H7 (cell line): ENCODE data around the gene PET117. TPM values are rescaled to one million over a fixed set of nuclear protein-coding genes. Genes with fewer than 3 reads are reported as not detected.
"Not testable (repeated sequence)": the region's sequence is repeated elsewhere in the genome, so short reads cannot be mapped to it uniquely, and the experiment has no call there.

Experiments
- DNase-seq: peaks from one replicate; pipeline ENCODE4 v3.0.0; 2012
- H3K27me3 ChIP-seq: 2 replicates; pipeline ENCODE4 v1.6.0; 2011; ENCODE audit warnings: mild to moderate bottlenecking, low read length; ENCODE audit not compliant: control insufficient read depth, insufficient read depth
- H3K36me3 ChIP-seq: replicated peaks from 2 replicates; pipeline ENCODE4 v1.5.1; 2011; ENCODE audit warnings: low read length; ENCODE audit not compliant: control insufficient read depth, insufficient read depth
- H3K4me3 ChIP-seq: 2 replicates; pipeline ENCODE4 v1.5.1; 2011; ENCODE audit warnings: low read depth, mild to moderate bottlenecking, control low read depth, low read length, moderate library complexity; ENCODE audit not compliant: insufficient read depth
- total RNA-seq: library from RNA; depleted of rRNA; stranded (reverse); fragments of >200 nt; shearing (Covaris generic); gene quantifications from 2 replicates; pipeline ENCODE4 v1.2.3, GENCODE V29; 2014; rRNA removed

PET117 gene, protein sequence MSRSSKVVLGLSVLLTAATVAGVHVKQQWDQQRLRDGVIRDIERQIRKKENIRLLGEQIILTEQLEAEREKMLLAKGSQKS
- total RNA-seq = 17.2 and 22.3 TPM in 2 replicates

GRCh38 chr20:18137412-18138265 lies at the start of gene PET117, which contains the start of gene KAT14:
Gene PET117 (plus strand): TSS chr20:18137863. CDS start chr20:18137956, 93 bp downstream.
Gene KAT14 (plus strand): TSS chr20:18137863. CDS start chr20:18142661, 4,798 bp downstream.
- Histone ChIP-seq H3K36me3 (peaks cover 5% of the 10 kb centered on the region), H3K4me3 (peak within 1 kb of the TSS; percentile 94), H3K27me3 (no peaks in the 10 kb centered on the region; the same call in 1 of the 2 replicates)
- DNase-seq = peak; percentile 92

DNA sequence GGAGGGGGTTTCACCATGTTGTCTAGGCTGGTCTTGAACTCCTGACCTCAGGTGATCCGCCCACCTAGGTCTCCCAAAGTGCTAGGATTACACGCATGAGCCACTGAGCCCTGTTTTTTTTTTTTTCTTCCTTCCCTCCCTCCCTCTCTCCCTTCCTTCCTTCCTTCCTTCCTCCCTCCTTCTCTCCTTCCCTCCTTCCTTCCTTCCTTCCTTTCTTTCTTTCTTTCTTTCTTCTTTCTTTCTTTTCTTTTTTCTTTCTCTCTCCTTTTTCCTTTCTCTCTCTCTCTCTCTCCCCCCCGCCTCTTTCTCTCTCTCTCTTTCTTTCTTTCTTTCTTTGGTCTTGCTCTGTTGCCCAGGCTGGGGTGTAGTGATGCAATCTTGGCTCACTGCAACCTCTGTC lies 49.4 kb upstream of the PET117 start:
- DNase-seq, H3K4me3 ChIP-seq, H3K36me3 ChIP-seq, H3K27me3 ChIP-seq: not testable (repeated sequence)

- H3K27me3 ChIP-seq, DNase-seq, H3K36me3 ChIP-seq, H3K4me3 ChIP-seq: not testable (repeated sequence)
Measured at GRCh38 chr20:18088841-18089240, 48.8 kb upstream of the PET117 start.

DNA sequence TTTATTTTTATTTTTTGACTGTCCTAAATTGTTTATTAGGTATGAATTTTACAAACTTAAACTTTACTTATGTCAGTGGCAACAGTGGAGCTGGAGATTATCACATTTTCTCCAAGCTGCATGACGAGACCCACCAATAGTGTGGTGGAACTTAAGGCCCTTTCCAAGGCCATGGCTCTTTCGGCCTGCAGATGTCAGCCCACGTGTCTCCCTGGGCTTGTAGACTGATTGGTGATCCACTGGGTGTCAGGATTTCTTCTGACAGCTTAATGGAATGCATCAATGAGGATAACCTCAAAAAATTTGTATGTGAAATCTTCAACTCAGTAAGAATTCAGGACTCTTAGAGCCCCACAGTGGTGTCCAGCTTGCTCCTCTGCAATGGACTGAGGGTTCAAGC lies 47.6 kb upstream of the PET117 start:
- Histone ChIP-seq H3K36me3 (no peaks in the 10 kb centered on the region), H3K27me3 (no peaks in the 10 kb centered on the region)
- no peak for DNase-seq

GRCh38 chr20:18090477-18090876 lies 47.2 kb upstream of the PET117 start:
- Histone ChIP-seq H3K27me3 (no peaks in the 10 kb centered on the region), H3K36me3 (no peaks in the 10 kb centered on the region), H3K4me3 (no peak overlapping the region)
- no peak for DNase-seq

More for the DNA sequence above, 47.6 kb upstream of the PET117 start:
- no peak overlapping the region for H3K4me3 ChIP-seq

DNA sequence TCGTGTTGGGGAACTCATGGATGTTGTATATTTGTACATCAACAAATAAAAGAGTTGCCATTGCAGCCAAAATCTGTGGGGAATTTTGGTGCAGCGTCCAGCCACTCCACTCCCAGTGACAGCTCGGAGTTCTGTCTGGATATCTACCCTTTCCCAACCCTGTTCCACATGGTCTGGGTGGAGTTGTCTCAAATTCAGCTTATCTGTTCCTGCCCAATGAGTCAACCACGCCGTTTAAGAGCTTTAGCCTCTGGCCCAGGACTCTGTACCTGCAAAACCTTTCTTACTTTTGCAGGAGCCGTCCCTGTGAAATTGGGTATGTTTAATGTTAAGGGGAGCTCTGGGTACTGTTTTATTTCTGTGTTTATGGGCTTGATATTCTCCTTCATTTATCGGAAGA lies 46.0 kb upstream of the PET117 start:
- Histone ChIP-seq H3K27me3 (no peaks in the 10 kb centered on the region), H3K4me3 (no peak overlapping the region), H3K36me3 (no peaks in the 10 kb centered on the region)
- no peak for DNase-seq

GRCh38 chr20:18092890-18093289 lies 44.8 kb upstream of the PET117 start:
- peak; percentile 47 for DNase-seq
- H3K4me3 ChIP-seq = no peak overlapping the region

DNA sequence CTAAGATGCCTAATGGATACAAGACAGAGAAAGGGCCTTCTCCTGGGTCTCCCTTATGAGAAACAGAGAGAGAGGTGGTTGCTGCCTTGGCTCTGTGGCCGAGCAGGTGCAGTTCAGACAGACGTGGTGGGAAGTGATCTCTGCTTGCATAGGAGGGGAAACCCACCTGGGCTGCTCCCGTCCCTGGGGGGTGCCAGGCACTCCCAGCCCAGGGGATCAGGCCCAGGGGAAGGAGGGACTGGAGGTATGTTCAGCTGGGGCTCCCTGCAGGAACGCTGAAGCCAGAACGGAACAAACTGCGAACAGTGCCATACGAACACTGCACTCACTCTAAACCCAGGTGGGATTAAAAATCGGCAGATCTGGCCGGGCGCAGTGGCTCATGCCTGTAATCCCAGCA lies 44.3 kb upstream of the PET117 start:
- Histone ChIP-seq H3K36me3 (no peaks in the 10 kb centered on the region), H3K4me3 (no peak overlapping the region), H3K27me3 (no peaks in the 10 kb centered on the region)
- no peak for DNase-seq

More at GRCh38 chr20:18092890-18093289, 44.8 kb upstream of the PET117 start:
- no peaks in the 10 kb centered on the region for H3K36me3 ChIP-seq
- no peaks in the 10 kb centered on the region for H3K27me3 ChIP-seq

GRCh38 chr20:18094191-18094590 lies 43.5 kb upstream of the PET117 start:
- no peak for DNase-seq
- Histone ChIP-seq H3K27me3 (no peaks in the 10 kb centered on the region), H3K4me3 (no peak overlapping the region), H3K36me3 (no peaks in the 10 kb centered on the region)

- H3K27me3 ChIP-seq, H3K4me3 ChIP-seq, DNase-seq, H3K36me3 ChIP-seq: not testable (repeated sequence)
Measured at GRCh38 chr20:18100569-18100968, 37.1 kb upstream of the PET117 start.

DNA sequence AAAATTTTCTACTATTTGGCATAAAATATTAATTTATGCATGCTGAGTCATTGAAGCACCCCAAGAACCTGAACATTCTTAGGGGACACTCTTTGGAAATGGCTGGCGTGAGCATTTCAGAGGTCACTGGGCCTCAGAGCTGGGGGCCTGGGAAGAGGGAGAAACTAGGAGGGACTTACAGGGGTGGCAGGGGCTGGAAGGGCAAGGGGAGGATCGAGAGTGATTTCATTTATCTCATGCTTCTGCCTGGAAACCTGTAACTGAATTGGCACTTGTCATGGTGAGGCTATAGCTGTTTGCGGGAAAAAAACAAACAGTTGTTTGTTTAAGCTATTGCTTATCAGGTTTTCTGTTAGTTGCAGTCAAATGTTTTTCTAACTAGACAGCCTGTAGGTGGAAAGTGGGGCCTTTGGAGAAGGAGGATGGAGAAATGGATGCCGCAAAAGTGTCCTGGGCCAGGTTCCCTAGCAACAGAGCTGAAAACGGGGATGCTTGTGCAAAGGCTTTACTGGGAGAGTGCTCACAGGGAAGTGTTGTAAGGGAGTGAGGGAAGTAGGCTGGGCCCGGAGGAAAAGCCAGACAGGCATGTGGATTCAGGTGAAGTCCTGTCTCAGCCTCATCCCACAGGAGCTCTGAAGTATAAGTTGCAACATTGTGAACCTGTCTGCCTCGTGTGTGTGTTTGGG lies 36.4 kb upstream of the PET117 start:
- no peak overlapping the region for H3K4me3 ChIP-seq
- H3K36me3 ChIP-seq = no peaks in the 10 kb centered on the region
- DNase-seq = peak; percentile 36
- H3K27me3 ChIP-seq = no peaks in the 10 kb centered on the region; the same call in 1 of the 2 replicates

DNA sequence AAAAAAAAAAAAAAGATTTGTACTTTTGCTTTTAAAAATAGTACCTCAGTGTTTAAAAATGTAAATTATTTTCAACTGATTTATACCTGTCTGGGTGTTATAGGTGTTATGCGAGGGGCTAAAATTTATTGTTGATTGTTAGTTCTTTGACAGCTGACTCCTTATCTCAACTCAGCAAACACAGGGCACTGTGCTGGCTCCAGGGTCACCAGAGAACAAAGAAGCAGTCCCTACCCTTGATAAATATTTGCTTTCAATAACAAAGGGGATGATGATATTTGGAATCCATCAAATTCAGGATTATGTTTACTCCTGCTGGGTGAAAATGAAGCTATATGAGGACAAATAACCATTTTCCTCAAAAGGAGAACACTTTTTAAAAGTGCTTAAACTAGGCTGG lies 34.2 kb upstream of the PET117 start:
- Histone ChIP-seq H3K4me3 (no peak overlapping the region), H3K27me3 (no peaks in the 10 kb centered on the region; the same call in 1 of the 2 replicates), H3K36me3 (no peaks in the 10 kb centered on the region)
- DNase-seq = no peak

- Histone ChIP-seq H3K36me3 (no peaks in the 10 kb centered on the region), H3K27me3 (no peaks in the 10 kb centered on the region; the same call in 1 of the 2 replicates), H3K4me3 (no peak overlapping the region)
- no peak for DNase-seq
Measured at GRCh38 chr20:18108326-18108725, 29.3 kb upstream of the PET117 start.

- H3K36me3 ChIP-seq, H3K4me3 ChIP-seq, H3K27me3 ChIP-seq, DNase-seq: not testable (repeated sequence)
Measured at GRCh38 chr20:18128574-18128973, 9.1 kb upstream of the PET117 start.

GRCh38 chr20:18132663-18133062 lies 5.0 kb upstream of the PET117 start:
- no peak for DNase-seq
- Histone ChIP-seq H3K4me3 (no peak overlapping the region), H3K27me3 (no peaks in the 10 kb centered on the region; the same call in 1 of the 2 replicates), H3K36me3 (no peaks in the 10 kb centered on the region)
